Subcutaneous abdominal adipose tissue (tissue), 5 donors: ENCODE measurements around the gene STX4.
A peak's percentile ranks its signal among the peaks of the same experiment; 100 is the strongest.

Experiments
- H3K27ac ChIP-seq: one replicate; pipeline ENCODE4 v1.7.0; 2013; ENCODE audit warnings: low read depth, mild to moderate bottlenecking, inconsistent platforms, low read length, moderate library complexity
- H3K27me3 ChIP-seq, 5 donors: one replicate each; pipeline ENCODE4 v1.7.0; 2013; ENCODE audit warnings: low read length in 5 of 5, inconsistent platforms in 1 of 5; ENCODE audit not compliant: control insufficient read depth in 5 of 5, insufficient read depth in 4 of 5
- H3K36me3 ChIP-seq, 5 donors: one replicate each; pipeline ENCODE4 v1.7.0; 2013; ENCODE audit warnings: low read length in 5 of 5; ENCODE audit not compliant: control insufficient read depth in 5 of 5, insufficient read depth in 5 of 5
- H3K4me1 ChIP-seq, 5 donors: one replicate each; pipeline ENCODE4 v1.7.0; 2013; ENCODE audit warnings: low read length in 5 of 5, mild to moderate bottlenecking in 3 of 5, moderate library complexity in 1 of 5; ENCODE audit not compliant: control insufficient read depth in 5 of 5, insufficient read depth in 5 of 5
- H3K4me3 ChIP-seq, 5 donors: one replicate each; pipeline ENCODE4 v1.7.0; 2013; ENCODE audit warnings: low read length in 5 of 5, low read depth in 1 of 5
- H3K9ac ChIP-seq, 5 donors: one replicate each; pipeline ENCODE4 v1.7.0; 2013; ENCODE audit warnings: low read length in 5 of 5, mild to moderate bottlenecking in 4 of 5, moderate library complexity in 3 of 5
- H3K9me3 ChIP-seq, 5 donors: one replicate each; pipeline ENCODE4 v1.7.0; 2013; ENCODE audit warnings: low read length in 5 of 5; ENCODE audit not compliant: control insufficient read depth in 5 of 5
- donor health status: healthy.
- donor health status: healthy.
- donor health status: healthy.
- donor health status: healthy.
- donor health status: healthy.

Gene STX4

GRCh38 chr16:31063843-31064611 lies 30.7 kb downstream of the STX4 start:
- Histone ChIP-seq H3K27ac (peak overlapping the region; percentile 84), H3K9ac (peak overlapping the region in 1 of 5 donors; percentile 18), H3K36me3 (peaks cover 0 to 28% (median 23%) of the 10 kb centered on the region in 5 donors), H3K4me1 (peaks cover 6 to 23% (median 18%) of the 10 kb centered on the region in 5 donors), H3K27me3 (no peaks in the 10 kb centered on the region), H3K4me3 (no peak overlapping the region), H3K9me3 (no peaks in the 10 kb centered on the region)

GRCh38 chr16:31064882-31065461 lies 31.6 kb downstream of the STX4 start:
- peak overlapping the region in 2 of 5 donors; percentile 4 to 18 for H3K9ac ChIP-seq
- H3K4me1 ChIP-seq = peaks cover 6 to 23% (median 18%) of the 10 kb centered on the region in 5 donors
- H3K4me3 ChIP-seq = peak overlapping the region in 1 of 5 donors; percentile 32
- no peaks in the 10 kb centered on the region for H3K27me3 ChIP-seq
- no peaks in the 10 kb centered on the region for H3K9me3 ChIP-seq
- peaks cover 0 to 28% (median 23%) of the 10 kb centered on the region in 5 donors for H3K36me3 ChIP-seq
- H3K27ac ChIP-seq = peak overlapping the region; percentile 84

- Histone ChIP-seq H3K4me3 (no peak overlapping the region), H3K9me3 (no peaks in the 10 kb centered on the region), H3K36me3 (peaks cover 0 to 10% (median 7%) of the 10 kb centered on the region in 5 donors), H3K4me1 (peaks cover 12 to 32% (median 28%) of the 10 kb centered on the region in 5 donors), H3K27me3 (no peaks in the 10 kb centered on the region), H3K9ac (no peak overlapping the region), H3K27ac (no peak overlapping the region)
Measured at GRCh38 chr16:31067342-31067741, 34.0 kb downstream of the STX4 start.

- no peaks in the 10 kb centered on the region for H3K9me3 ChIP-seq
- peak overlapping the region; percentile 78 to 100 (median 99) for H3K4me3 ChIP-seq
- H3K27ac ChIP-seq = peak overlapping the region; percentile 90
- peaks cover 0 to 9% (median 9%) of the 10 kb centered on the region in 5 donors for H3K36me3 ChIP-seq
- H3K27me3 ChIP-seq = no peaks in the 10 kb centered on the region
- H3K9ac ChIP-seq = peak overlapping the region in 3 of 5 donors; percentile 78 to 96 (median 89)
- H3K4me1 ChIP-seq = peaks cover 9 to 33% (median 25%) of the 10 kb centered on the region in 5 donors
Measured at GRCh38 chr16:31071861-31072260, 38.5 kb downstream of the STX4 start.

- H3K9ac ChIP-seq = peak overlapping the region; percentile 29 to 96 (median 89)
- peaks cover 9 to 33% (median 25%) of the 10 kb centered on the region in 5 donors for H3K4me1 ChIP-seq
- H3K4me3 ChIP-seq = peak overlapping the region; percentile 78 to 100 (median 99)
- no peaks in the 10 kb centered on the region for H3K9me3 ChIP-seq
- no peaks in the 10 kb centered on the region for H3K27me3 ChIP-seq
- H3K36me3 ChIP-seq = peaks cover 0 to 17% (median 16%) of the 10 kb centered on the region in 5 donors
- peak overlapping the region; percentile 90 for H3K27ac ChIP-seq
Measured at GRCh38 chr16:31072540-31073141, 39.3 kb downstream of the STX4 start.

- Histone ChIP-seq H3K9me3 (no peaks in the 10 kb centered on the region), H3K9ac (peak overlapping the region; percentile 29 to 96 (median 89)), H3K36me3 (peaks cover 0 to 24% (median 23%) of the 10 kb centered on the region in 5 donors), H3K27ac (peak overlapping the region; percentile 90), H3K4me1 (peaks cover 9 to 33% (median 25%) of the 10 kb centered on the region in 5 donors), H3K27me3 (no peaks in the 10 kb centered on the region), H3K4me3 (peak overlapping the region; percentile 88 to 100 (median 99))
Measured at GRCh38 chr16:31073142-31073969, 40.0 kb downstream of the STX4 start.

- peak within 1 kb of the TSS; percentile 90 for H3K27ac ChIP-seq
- H3K4me1 ChIP-seq = peaks cover 9 to 33% (median 25%) of the 10 kb centered on the region in 5 donors
- no peaks in the 10 kb centered on the region for H3K27me3 ChIP-seq
- H3K9ac ChIP-seq = peak within 1 kb of the TSS in 4 of 5 donors; percentile 89 to 96 (median 90)
- H3K9me3 ChIP-seq = no peaks in the 10 kb centered on the region
- peak within 1 kb of the TSS; percentile 88 to 100 (median 99) for H3K4me3 ChIP-seq
- peaks cover 0 to 32% (median 32%) of the 10 kb centered on the region in 5 donors for H3K36me3 ChIP-seq
Measured at GRCh38 chr16:31073970-31074813, 40.8 kb downstream of the STX4 start, which contains the start of the genes ZNF646 and ZNF668. Gene ZNF646, plus strand, starts transcription at chr16:31074422. Its CDS starts 1,903 bp downstream, at chr16:31076325. Gene ZNF668, minus strand, starts transcription at chr16:31074240. Its CDS starts 9,781 bp downstream, at chr16:31064459.

- Histone ChIP-seq H3K4me3 (peak overlapping the region; percentile 88 to 100 (median 99)), H3K36me3 (peaks cover 0 to 38% (median 38%) of the 10 kb centered on the region in 5 donors), H3K9me3 (no peaks in the 10 kb centered on the region), H3K9ac (peak overlapping the region in 4 of 5 donors; percentile 86 to 96 (median 90)), H3K27me3 (no peaks in the 10 kb centered on the region), H3K4me1 (peaks cover 9 to 33% (median 25%) of the 10 kb centered on the region in 5 donors), H3K27ac (peak overlapping the region; percentile 90)
Measured at GRCh38 chr16:31074814-31075183, 41.4 kb downstream of the STX4 start.
